Suprapubic skin (tissue), 4 donors: ENCODE results near the gene MIGA1.

Source experiments
- POLR2A ChIP-seq, 2 donors: fragments of 450-650 bp; IDR thresholded peaks; one replicate each; pipeline ENCODE4 v1.6.1; 2017; ENCODE audit warnings: antibody characterized with exemption in 2 of 2, mild to moderate bottlenecking in 2 of 2, moderate library complexity in 2 of 2
- POLR2AphosphoS5 ChIP-seq, 3 donors: sonication (generic); formaldehyde crosslinking; IDR thresholded peaks; one replicate each; pipeline ENCODE4 v1.6.1; 2017; ENCODE audit warnings: antibody characterized with exemption in 3 of 3
- TF ChIP-seq, protein P1 (sequence below), 2 donors: fragments of 200-600 bp in 1 of 2; fragments of 450-650 bp in 1 of 2; sonication (generic) in 1 of 2; IDR thresholded peaks; one replicate each; pipeline ENCODE4 v1.5.1; 2016 to 2019; ENCODE audit warnings: antibody characterized with exemption in 2 of 2, mild to moderate bottlenecking in 1 of 2, moderate library complexity in 1 of 2

DNA sequence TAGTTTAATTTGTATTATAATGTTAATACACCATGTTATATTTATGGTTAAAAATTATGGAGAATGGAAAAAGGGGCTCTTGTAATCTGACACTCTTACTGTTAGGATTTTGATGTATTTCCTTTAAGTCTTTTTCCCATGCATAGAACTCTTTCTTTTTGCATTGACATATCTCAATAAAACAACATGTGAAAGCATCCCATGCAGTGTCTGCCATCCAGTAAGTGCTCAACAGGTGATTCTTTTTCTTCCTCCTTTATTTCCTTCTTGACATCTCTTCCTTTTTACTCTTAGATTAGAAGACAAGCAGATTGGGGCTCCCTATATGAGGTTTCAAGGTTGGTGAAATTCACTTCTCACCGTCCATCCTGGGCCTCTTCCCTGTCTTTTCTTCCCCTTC is 111.8 kb downstream of the MIGA1 start:
- TF ChIP-seq POLR2AphosphoS5 (IDR thresholded peaks at IDR 0.05) = no peak
- TF ChIP-seq POLR2A (IDR thresholded peaks at IDR 0.05) = no peak
- TF ChIP-seq, protein P1, sequence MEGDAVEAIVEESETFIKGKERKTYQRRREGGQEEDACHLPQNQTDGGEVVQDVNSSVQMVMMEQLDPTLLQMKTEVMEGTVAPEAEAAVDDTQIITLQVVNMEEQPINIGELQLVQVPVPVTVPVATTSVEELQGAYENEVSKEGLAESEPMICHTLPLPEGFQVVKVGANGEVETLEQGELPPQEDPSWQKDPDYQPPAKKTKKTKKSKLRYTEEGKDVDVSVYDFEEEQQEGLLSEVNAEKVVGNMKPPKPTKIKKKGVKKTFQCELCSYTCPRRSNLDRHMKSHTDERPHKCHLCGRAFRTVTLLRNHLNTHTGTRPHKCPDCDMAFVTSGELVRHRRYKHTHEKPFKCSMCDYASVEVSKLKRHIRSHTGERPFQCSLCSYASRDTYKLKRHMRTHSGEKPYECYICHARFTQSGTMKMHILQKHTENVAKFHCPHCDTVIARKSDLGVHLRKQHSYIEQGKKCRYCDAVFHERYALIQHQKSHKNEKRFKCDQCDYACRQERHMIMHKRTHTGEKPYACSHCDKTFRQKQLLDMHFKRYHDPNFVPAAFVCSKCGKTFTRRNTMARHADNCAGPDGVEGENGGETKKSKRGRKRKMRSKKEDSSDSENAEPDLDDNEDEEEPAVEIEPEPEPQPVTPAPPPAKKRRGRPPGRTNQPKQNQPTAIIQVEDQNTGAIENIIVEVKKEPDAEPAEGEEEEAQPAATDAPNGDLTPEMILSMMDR (IDR thresholded peaks at IDR 0.05) = no peak
